GM12878 (cell line): ENCODE results near the gene POLR2F. TPM values are rescaled to one million over a fixed set of nuclear protein-coding genes. Genes with fewer than 3 reads are reported as not detected.

Experiments used
- ATAC-seq: fragments of 200-7000 bp; cut with Tn5 transposase; 3 replicates; pipeline ENCODE4 v1.9.1; 2020; ENCODE audit warnings: mild to moderate bottlenecking, moderate library complexity
- BruUV-seq: library from RNA; stranded (reverse); fragments of 400-500 nt; replicated peaks from 2 replicates; lab custom pipeline; 2021; lab: Mats Ljungman, UMichigan
- CTCF ChIA-PET: fragments of 300-600 bp; sonication (Branson Sonifier 250); formaldehyde crosslinking; extraction: SDS; loops from one replicate; lab custom pipeline; 2021; ENCODE audit warnings: inconsistent platforms; lab: Yijun Ruan, JAX
- POLR2A ChIA-PET: fragments of 350-600 bp; formaldehyde crosslinking; extraction: SDS; loops from one replicate; lab custom pipeline; 2021; ENCODE audit warnings: inconsistent platforms; lab: Charles Lee
- RAD21 ChIA-PET: fragments of 300-600 bp; sonication (Branson Sonifier 250); formaldehyde crosslinking; loops from one replicate; lab custom pipeline; 2023; ENCODE audit warnings: antibody characterized with exemption; ENCODE audit not compliant: unreplicated experiment; lab: Charles Lee
- SMC1A ChIA-PET: fragments of 300-600 bp; sonication (Branson Sonifier 250); formaldehyde crosslinking; loops from one replicate; lab custom pipeline; 2023; ENCODE audit not compliant: unreplicated experiment, uncharacterized antibody; lab: Charles Lee
- DNase-seq: peaks from one replicate; pipeline ENCODE4 v3.0.0-alpha.2; 2011; ENCODE audit warnings: low read depth, low spot score
- FAIRE-seq: peaks from 3 replicates; lab custom pipeline; 2011; peaks lifted over from hg19 to GRCh38; lab: Jason Lieb, UNC
- H2AFZ ChIP-seq: 2 replicates; pipeline ENCODE4 v1.6.0; 2011; ENCODE audit warnings: low read depth, low read length, control low read depth; ENCODE audit not compliant: control insufficient read depth
- H3K27ac ChIP-seq: 2 replicates; pipeline ENCODE4 v1.5.1; 2011; ENCODE audit warnings: control low read depth; ENCODE audit not compliant: control insufficient read depth, insufficient read depth
- H3K27me3 ChIP-seq, 2 experiments: replicated peaks in 1 of 2; 2 replicates each; pipeline versions ENCODE4 v1.6.0 to v1.6.1; 2011; ENCODE audit warnings: low read length in 1 of 2; ENCODE audit not compliant: control insufficient read depth in 2 of 2, insufficient read depth in 2 of 2
- H3K36me3 ChIP-seq, 2 experiments: 2 replicates each; pipeline ENCODE4 v1.5.1; 2011; ENCODE audit warnings: low read length in 1 of 2; ENCODE audit not compliant: control insufficient read depth in 2 of 2, insufficient read depth in 2 of 2
- H3K4me1 ChIP-seq: 2 replicates; pipeline ENCODE4 v1.6.1; 2011; ENCODE audit warnings: mild to moderate bottlenecking, low read length, moderate library complexity, mixed read lengths; ENCODE audit not compliant: control insufficient read depth, insufficient read depth
- H3K4me2 ChIP-seq: 2 replicates; pipeline ENCODE4 v1.6.0; 2011; ENCODE audit warnings: control low read depth; ENCODE audit not compliant: control insufficient read depth, insufficient read depth
- H3K4me3 ChIP-seq: fragments of 200-600 bp; sonication (generic); 2 replicates; pipeline ENCODE4 v1.5.1; 2016
- H3K79me2 ChIP-seq: 2 replicates; pipeline ENCODE4 v1.6.0; 2011; ENCODE audit warnings: low read length; ENCODE audit not compliant: control insufficient read depth, insufficient read depth
- H3K9ac ChIP-seq: 2 replicates; pipeline ENCODE4 v1.8.0; 2011; ENCODE audit warnings: low read length, control low read depth, mixed read lengths; ENCODE audit not compliant: control insufficient read depth, insufficient read depth
- H3K9me3 ChIP-seq: replicated peaks from 3 replicates; pipeline ENCODE4 v1.5.1; 2011; ENCODE audit warnings: mild to moderate bottlenecking, low read length; ENCODE audit not compliant: control insufficient read depth, insufficient read depth
- H4K20me1 ChIP-seq: 2 replicates; pipeline ENCODE4 v1.6.0; 2011; ENCODE audit not compliant: control insufficient read depth, insufficient read depth
- ATF7 ChIP-seq: fragments of 450-650 bp; IDR thresholded peaks from 2 replicates; pipeline ENCODE4 v1.6.1; 2016; ENCODE audit warnings: low read depth, mild to moderate bottlenecking
- GATAD2B ChIP-seq: fragments of 450-650 bp; conservative IDR thresholded peaks from 2 replicates; pipeline ENCODE4 v1.6.1; 2017; ENCODE audit warnings: low read depth, mild to moderate bottlenecking, moderate library complexity
- PML ChIP-seq: IDR thresholded peaks from 2 replicates; pipeline ENCODE4 v1.6.1; 2012; ENCODE audit warnings: low read length, inconsistent platforms
- WGBS: methylation state at CpG from one replicate; pipeline ENCODE4 v1.1.6; 2016; ENCODE audit warnings: low lambda C conversion rate; ENCODE audit not compliant: insufficient replicate concordance, insufficient coverage; ENCODE audit errors: missing lambda C conversion rate; 5-methylcytosine and 5-hydroxymethylcytosine counted together
- in situ Hi-C: fragments of 300-500 bp; cut with MboI; formaldehyde crosslinking; loops from 9 replicates; pipeline ENCODE4 v1.14.3; 2018; ENCODE audit warnings: mixed read lengths
- intact Hi-C: fragments of 100-400 bp; cut with micrococcal nuclease; formaldehyde crosslinking; loops from one replicate; pipeline ENCODE4 v1.14.2; 2022; ENCODE audit not compliant: unreplicated experiment
- polyA plus RNA-seq, 11 experiments: library from polyadenylated mRNA; depleted of rRNA in 4 of 11; unstranded in 6 of 11; stranded (reverse) in 5 of 11; fragments of >200 nt; fragmentation: Nextera tagmentation in 4 of 11; fragmentation: Illumina TruSeq in 1 of 11; extraction: Ambion mirVana in 4 of 11; extraction: Trizol in 1 of 11; gene quantifications; 1 replicate in 1 of 11; 2 replicates in 10 of 11; pipeline versions ENCODE4 v1.2.1 to v1.2.3, GENCODE V29; 2011 to 2016; ENCODE audit warnings: inconsistent platforms in 2 of 11, missing spikeins in 2 of 11, low read depth in 1 of 11
- total RNA-seq, 4 experiments: library from RNA; depleted of rRNA in 3 of 4; stranded (reverse); fragments of >200 nt in 3 of 4; fragmentation: Illumina TruSeq in 1 of 4; extraction: Trizol in 1 of 4; gene quantifications; 2 replicates each; pipeline versions ENCODE4 v1.2.1 to v1.2.3, GENCODE V29; 2013 to 2021
- TF ChIP-seq, protein P1 (sequence below): fragments of 450-650 bp; IDR thresholded peaks from 2 replicates; pipeline ENCODE4 v1.6.1; 2018; ENCODE audit warnings: mild to moderate bottlenecking, low read depth, moderate library complexity; ENCODE audit not compliant: partially characterized antibody

Gene POLR2F
- total and polyA plus RNA-seq, 10 of the 15 experiments (the other 5 are each of a cell fraction or from before 2014, with no cell fraction given): 71.9 to 218 (median 100.0) TPM

DNA sequence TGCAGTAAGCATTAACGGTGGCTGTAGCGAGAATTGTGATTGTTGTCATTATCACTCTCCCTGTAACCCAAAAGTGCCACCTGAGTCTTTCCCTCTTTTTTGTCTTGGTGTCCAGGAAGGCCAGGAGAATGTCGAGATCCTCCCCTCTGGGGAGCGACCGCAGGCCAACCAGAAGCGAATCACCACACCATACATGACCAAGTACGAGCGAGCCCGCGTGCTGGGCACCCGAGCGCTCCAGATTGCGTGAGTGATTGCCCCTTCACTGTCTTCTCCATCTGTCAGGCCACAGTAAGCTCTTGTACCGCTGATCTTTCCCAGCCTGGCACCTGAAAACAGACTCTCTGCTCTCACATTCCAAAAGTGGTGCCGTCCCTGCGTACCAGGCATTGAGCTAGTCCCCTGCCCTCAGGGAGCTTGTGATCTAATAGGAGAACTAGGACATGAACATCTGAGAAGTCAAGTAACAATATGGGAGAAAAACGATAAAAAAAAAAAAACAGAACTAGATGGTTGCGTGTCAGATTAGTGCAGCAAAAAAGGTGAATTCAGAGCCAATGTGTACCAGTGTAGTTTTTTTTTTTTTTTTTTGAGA, 5.8 kb downstream of the POLR2F start:
- in situ Hi-C loops: no loop called here
- Histone ChIP-seq H3K9ac (no peak overlapping the region), H3K27ac (no peak overlapping the region), H3K27me3 (no peaks in the 10 kb centered on the region), H4K20me1 (no peaks in the 10 kb centered on the region), H3K36me3 (peaks cover 10 to 27% of the 10 kb centered on the region in 2 experiments), H3K4me1 (no peaks in the 10 kb centered on the region), H2AFZ (no peak overlapping the region), H3K9me3 (no peaks in the 10 kb centered on the region), H3K4me2 (no peak overlapping the region), H3K79me2 (peaks cover 7% of the 10 kb centered on the region), H3K4me3 (no peak overlapping the region)
- BruUV-seq: no TSS peak
- ChIA-PET SMC1A (no interaction called here), RAD21 (no interaction called here), CTCF (interaction anchor here (1.1 kb wide), 1 partner anchor 97 kb away, joined by 5 read pairs; no protein-coding TSS in a partner anchor), POLR2A (interaction anchor here (0.7 kb wide), 1 partner anchor 122 kb away, joined by 4 read pairs; no protein-coding TSS in a partner anchor)
- DNase-seq (no peak), ATAC-seq (no peak), FAIRE-seq (no peak)
- intact Hi-C loops: no loop called here
- TF ChIP-seq PML (no peak), ATF7 (no peak)
- 98% methylated on average over 18 of the region's 18 CpGs for whole genome bisulfite sequencing

DNA sequence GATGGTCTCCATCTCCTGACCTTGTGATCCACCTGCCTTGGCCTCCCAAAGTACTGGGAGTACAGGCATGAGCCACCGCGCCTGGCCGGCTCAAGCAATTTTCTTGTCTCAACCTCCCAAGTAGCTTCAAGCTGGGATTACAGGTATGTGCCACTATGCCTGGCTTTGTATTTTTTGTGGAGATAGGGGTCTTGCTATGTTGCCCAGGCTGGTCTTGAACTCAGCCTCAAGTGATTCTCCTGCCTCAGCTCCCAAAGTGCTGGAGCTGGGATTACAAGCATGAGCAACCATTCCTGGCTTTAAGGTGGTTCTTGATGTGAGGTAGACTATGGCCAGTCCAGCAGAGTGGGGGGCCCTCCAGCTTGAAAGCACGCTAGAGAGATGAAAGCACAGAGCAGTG, 7.6 kb downstream of the POLR2F start:
- ChIA-PET SMC1A (no interaction called here), CTCF (no interaction called here), POLR2A (no interaction called here), RAD21 (no interaction called here)
- Histone ChIP-seq H3K27me3 (no peaks in the 10 kb centered on the region), H4K20me1 (no peaks in the 10 kb centered on the region; the same call in 1 of the 2 replicates), H3K79me2 (no peaks in the 10 kb centered on the region), H3K4me1 (no peaks in the 10 kb centered on the region), H3K36me3 (peaks cover 10 to 35% of the 10 kb centered on the region in 2 experiments), H3K9ac (no peak overlapping the region), H2AFZ (no peak overlapping the region), H3K9me3 (no peaks in the 10 kb centered on the region), H3K4me2 (no peak overlapping the region), H3K4me3 (no peak overlapping the region), H3K27ac (no peak overlapping the region)
- no peak for FAIRE-seq
- no peak for ATAC-seq
- DNase-seq: no peak
- in situ Hi-C loops: loop anchor here (5.0 kb wide), 1 partner anchor 144 kb away; no protein-coding TSS in a partner anchor
- no peak for TF ChIP-seq GATAD2B
- TF ChIP-seq, protein P1, sequence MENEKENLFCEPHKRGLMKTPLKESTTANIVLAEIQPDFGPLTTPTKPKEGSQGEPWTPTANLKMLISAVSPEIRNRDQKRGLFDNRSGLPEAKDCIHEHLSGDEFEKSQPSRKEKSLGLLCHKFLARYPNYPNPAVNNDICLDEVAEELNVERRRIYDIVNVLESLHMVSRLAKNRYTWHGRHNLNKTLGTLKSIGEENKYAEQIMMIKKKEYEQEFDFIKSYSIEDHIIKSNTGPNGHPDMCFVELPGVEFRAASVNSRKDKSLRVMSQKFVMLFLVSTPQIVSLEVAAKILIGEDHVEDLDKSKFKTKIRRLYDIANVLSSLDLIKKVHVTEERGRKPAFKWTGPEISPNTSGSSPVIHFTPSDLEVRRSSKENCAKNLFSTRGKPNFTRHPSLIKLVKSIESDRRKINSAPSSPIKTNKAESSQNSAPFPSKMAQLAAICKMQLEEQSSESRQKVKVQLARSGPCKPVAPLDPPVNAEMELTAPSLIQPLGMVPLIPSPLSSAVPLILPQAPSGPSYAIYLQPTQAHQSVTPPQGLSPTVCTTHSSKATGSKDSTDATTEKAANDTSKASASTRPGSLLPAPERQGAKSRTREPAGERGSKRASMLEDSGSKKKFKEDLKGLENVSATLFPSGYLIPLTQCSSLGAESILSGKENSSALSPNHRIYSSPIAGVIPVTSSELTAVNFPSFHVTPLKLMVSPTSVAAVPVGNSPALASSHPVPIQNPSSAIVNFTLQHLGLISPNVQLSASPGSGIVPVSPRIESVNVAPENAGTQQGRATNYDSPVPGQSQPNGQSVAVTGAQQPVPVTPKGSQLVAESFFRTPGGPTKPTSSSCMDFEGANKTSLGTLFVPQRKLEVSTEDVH: no peak
- BruUV-seq: no TSS peak
- WGBS: 100% methylated on average over 4 of the region's 4 CpGs
- intact Hi-C loops: no loop called here
